Suprapubic skin (tissue), 4 donors: ENCODE data around the gene CRB2. TPM values are rescaled to one million over a fixed set of nuclear protein-coding genes. Genes with fewer than 3 reads are reported as not detected.

Experiments used
- DNase-seq, 2 donors: peaks; one replicate each; pipeline ENCODE4 v3.0.0-alpha.2; 2019; ENCODE audit warnings: low spot score in 2 of 2
- H3K27ac ChIP-seq: fragments of 200-600 bp; sonication (generic); one replicate; pipeline ENCODE4 v1.5.1; 2019
- H3K27me3 ChIP-seq: fragments of 200-600 bp; sonication (generic); one replicate; pipeline ENCODE4 v1.5.1; 2019
- H3K36me3 ChIP-seq: fragments of 200-600 bp; sonication (generic); one replicate; pipeline ENCODE4 v1.5.1; 2019
- H3K4me1 ChIP-seq: fragments of 200-600 bp; sonication (generic); one replicate; pipeline ENCODE4 v1.5.1; 2019
- H3K4me3 ChIP-seq: fragments of 200-600 bp; sonication (generic); one replicate; pipeline ENCODE4 v1.5.1; 2019; ENCODE audit warnings: mild to moderate bottlenecking
- H3K9me3 ChIP-seq: fragments of 200-600 bp; sonication (generic); one replicate; pipeline ENCODE4 v1.5.1; 2019
- CTCF ChIP-seq, 2 donors: fragments of 200-600 bp in 1 of 2; fragments of 450-650 bp in 1 of 2; sonication (generic) in 1 of 2; IDR thresholded peaks; one replicate each; pipeline ENCODE4 v1.5.1; 2016 to 2019; ENCODE audit warnings: antibody characterized with exemption in 2 of 2, mild to moderate bottlenecking in 1 of 2, moderate library complexity in 1 of 2
- EP300 ChIP-seq: sonication (generic); formaldehyde crosslinking; IDR thresholded peaks from one replicate; pipeline ENCODE4 v1.6.1; 2017; ENCODE audit warnings: antibody characterized with exemption
- POLR2A ChIP-seq, 2 donors: fragments of 450-650 bp; IDR thresholded peaks; one replicate each; pipeline ENCODE4 v1.6.1; 2017; ENCODE audit warnings: antibody characterized with exemption in 2 of 2, mild to moderate bottlenecking in 2 of 2, moderate library complexity in 2 of 2
- POLR2AphosphoS5 ChIP-seq, 3 donors: sonication (generic); formaldehyde crosslinking; IDR thresholded peaks; one replicate each; pipeline ENCODE4 v1.6.1; 2017; ENCODE audit warnings: antibody characterized with exemption in 3 of 3
- WGBS: methylation state at CpG from one replicate; pipeline ENCODE4 v1.1.5; 2018; 5-methylcytosine and 5-hydroxymethylcytosine counted together
- total RNA-seq, 4 donors: library from RNA; depleted of rRNA; stranded (reverse); fragments of >200 nt; gene quantifications; one replicate each; pipeline ENCODE4 v1.1.0, GENCODE V29; 2016

Gene CRB2
- total RNA-seq, 4 donors from 2014 or later = not detected

DNA sequence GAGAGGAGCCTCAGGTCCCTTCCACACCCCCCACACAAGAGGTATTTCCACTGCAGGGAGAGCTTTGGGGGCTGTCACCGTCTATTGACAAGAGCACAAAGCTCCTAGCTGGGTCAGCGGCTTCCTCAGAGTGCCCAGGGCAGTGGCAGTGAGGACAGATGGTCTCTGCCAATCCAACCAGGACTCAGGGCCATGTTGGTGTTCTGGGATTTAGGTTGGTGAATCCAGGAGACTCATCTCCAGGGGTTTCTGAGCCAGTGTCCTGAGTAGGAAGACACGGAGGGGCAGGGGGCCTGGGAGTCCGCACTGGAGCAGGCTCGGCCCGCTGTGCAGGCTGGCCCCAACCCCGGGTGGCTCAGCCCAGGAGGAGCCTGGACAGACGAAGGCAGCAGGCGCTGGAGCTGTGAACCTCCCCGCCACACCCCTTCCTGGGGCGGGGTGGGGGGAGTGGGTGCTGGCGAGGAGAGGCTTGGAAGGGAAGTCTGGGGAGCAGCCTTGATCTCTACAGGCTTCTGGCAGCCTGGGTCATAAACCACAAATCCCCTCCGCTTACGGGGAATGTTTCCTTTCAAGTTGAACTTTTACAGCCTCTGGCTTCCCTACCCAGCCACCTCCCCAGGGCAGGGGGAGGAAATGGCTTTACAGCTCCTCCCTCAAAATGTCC is 19.6 kb downstream of the CRB2 start:
- H3K27ac ChIP-seq = no peak overlapping the region
- H3K9me3 ChIP-seq = no peaks in the 10 kb centered on the region
- no peak for DNase-seq
- WGBS = 6% methylated on average over 11 of the region's 14 CpGs
- TF ChIP-seq POLR2A (IDR thresholded peaks at IDR 0.05) = no peak
- no peak for TF ChIP-seq POLR2AphosphoS5 (IDR thresholded peaks at IDR 0.05)
- no peak for TF ChIP-seq CTCF (IDR thresholded peaks at IDR 0.05)
- no peaks in the 10 kb centered on the region for H3K36me3 ChIP-seq
- H3K27me3 ChIP-seq = peaks cover 52% of the 10 kb centered on the region
- H3K4me1 ChIP-seq = peaks cover 25% of the 10 kb centered on the region
- no peak overlapping the region for H3K4me3 ChIP-seq

- H3K9me3 ChIP-seq = no peaks in the 10 kb centered on the region
- H3K4me1 ChIP-seq = peaks cover 25% of the 10 kb centered on the region
- WGBS = 77% methylated on average over 14 of the region's 24 CpGs
- no peak overlapping the region for H3K27ac ChIP-seq
- peaks cover 44% of the 10 kb centered on the region for H3K27me3 ChIP-seq
- TF ChIP-seq POLR2A (IDR thresholded peaks at IDR 0.05) = no peak
- no peak for TF ChIP-seq CTCF (IDR thresholded peaks at IDR 0.05)
- no peak for TF ChIP-seq POLR2AphosphoS5 (IDR thresholded peaks at IDR 0.05)
- no peak for TF ChIP-seq EP300
- H3K36me3 ChIP-seq = no peaks in the 10 kb centered on the region
- DNase-seq = no peak
- no peak overlapping the region for H3K4me3 ChIP-seq
Observed at GRCh38 chr9:123376218-123377071, 20.4 kb downstream of the CRB2 start.

DNA sequence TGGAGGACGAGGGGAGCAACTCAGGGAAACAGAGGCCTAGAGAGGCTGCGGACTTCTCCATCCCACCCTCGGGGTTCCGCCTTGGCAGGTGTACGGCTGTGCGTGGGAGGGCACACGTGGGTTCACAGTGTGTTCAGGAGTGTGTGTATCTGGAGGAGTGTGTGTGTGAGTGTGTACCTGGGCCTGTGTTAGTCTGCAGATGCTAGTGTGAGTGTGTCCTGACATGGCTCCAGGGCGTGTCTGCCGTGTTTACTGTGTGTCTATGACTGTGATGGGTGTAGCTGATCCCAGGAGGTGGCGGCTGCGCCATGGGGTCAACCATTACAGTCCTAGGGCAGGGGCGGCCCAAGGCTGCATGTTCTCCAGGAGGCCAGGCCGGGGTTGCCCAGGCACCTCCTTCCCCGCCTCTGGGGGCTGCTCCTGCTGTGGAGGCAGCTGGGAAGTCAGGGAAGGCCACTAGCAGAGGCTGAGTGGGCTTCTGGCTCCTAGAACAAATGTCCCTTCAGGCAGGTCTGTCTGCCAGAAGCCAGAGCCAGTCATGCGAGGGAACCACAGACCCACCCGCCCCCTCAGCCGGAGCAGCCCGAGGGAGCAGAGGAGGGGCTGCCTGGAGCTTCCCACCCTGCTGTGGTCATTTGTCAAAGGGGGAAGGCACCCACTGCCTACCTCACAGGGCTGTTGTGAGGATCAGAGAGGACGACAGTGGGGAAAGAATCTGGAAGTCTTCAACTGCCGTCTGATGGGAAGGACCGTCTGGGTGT is 21.4 kb downstream of the CRB2 start:
- Histone ChIP-seq H3K4me3 (no peak overlapping the region), H3K4me1 (peaks cover 25% of the 10 kb centered on the region), H3K36me3 (peaks cover 4% of the 10 kb centered on the region), H3K9me3 (no peaks in the 10 kb centered on the region), H3K27ac (no peak overlapping the region), H3K27me3 (peaks cover 34% of the 10 kb centered on the region)
- 67% methylated on average over 18 of the region's 21 CpGs for WGBS
- TF ChIP-seq CTCF (IDR thresholded peaks at IDR 0.05) = no peak
- TF ChIP-seq EP300 = no peak
- no peak for TF ChIP-seq POLR2A (IDR thresholded peaks at IDR 0.05)
- no peak for TF ChIP-seq POLR2AphosphoS5 (IDR thresholded peaks at IDR 0.05)
- no peak for DNase-seq

DNA sequence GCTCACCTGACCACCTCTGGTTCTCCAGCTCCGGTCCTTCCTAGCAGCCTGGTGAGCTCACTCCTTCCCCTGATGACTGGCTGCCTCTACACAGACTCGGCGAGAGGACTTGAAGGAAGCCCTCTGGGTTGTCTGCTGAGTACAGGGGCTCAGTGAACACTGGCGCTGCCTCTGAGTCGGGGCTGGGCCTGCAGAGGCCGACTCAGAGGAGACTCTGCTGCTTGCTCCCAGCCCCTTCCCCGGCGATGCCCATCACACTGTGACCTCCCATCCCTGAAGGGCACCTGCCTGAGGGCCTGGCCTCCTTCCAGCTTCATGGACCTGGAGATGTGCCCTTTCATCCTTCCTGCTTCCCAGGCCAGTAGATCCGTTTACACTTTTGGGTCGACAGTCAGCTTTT is 22.0 kb downstream of the CRB2 start:
- WGBS = 70% methylated on average over 9 of the region's 10 CpGs
- no peaks in the 10 kb centered on the region for H3K9me3 ChIP-seq
- peaks cover 28% of the 10 kb centered on the region for H3K27me3 ChIP-seq
- peaks cover 4% of the 10 kb centered on the region for H3K36me3 ChIP-seq
- peaks cover 23% of the 10 kb centered on the region for H3K4me1 ChIP-seq
- H3K27ac ChIP-seq = no peak overlapping the region
- no peak overlapping the region for H3K4me3 ChIP-seq
- TF ChIP-seq CTCF (IDR thresholded peaks at IDR 0.05) (no peak), EP300 (no peak), POLR2AphosphoS5 (IDR thresholded peaks at IDR 0.05) (no peak), POLR2A (IDR thresholded peaks at IDR 0.05) (no peak)
- no peak for DNase-seq
